Endothelial cell of umbilical vein (primary cell): ENCODE measurements around the gene TEDC2. TPM values are rescaled to one million over a fixed set of nuclear protein-coding genes. Genes with fewer than 3 reads are reported as not detected.

Source experiments
- BruUV-seq: library from RNA; stranded (reverse); fragments of 400-500 nt; replicated peaks from 2 replicates; lab custom pipeline; 2021; lab: Mats Ljungman, UMichigan
- CTCF ChIA-PET: fragments of 300-600, 350-600 bp; sonication (Branson Sonifier 250); formaldehyde crosslinking; loops from one replicate; lab custom pipeline; 2021; ENCODE audit warnings: antibody characterized with exemption, inconsistent platforms; lab: Charles Lee
- POLR2A ChIA-PET: fragments of 300-600, 350-600 bp; sonication (Branson Sonifier 250); formaldehyde crosslinking; loops from one replicate; lab custom pipeline; 2021; ENCODE audit warnings: antibody characterized with exemption, inconsistent platforms; lab: Charles Lee
- DNase-seq: peaks from one replicate; pipeline ENCODE4 v3.0.0-alpha.2; 2011; ENCODE audit warnings: low read depth, low spot score
- FAIRE-seq: peaks from 2 replicates; lab custom pipeline; 2011; peaks lifted over from hg19 to GRCh38; lab: Jason Lieb, UNC
- H2AFZ ChIP-seq: 2 replicates; pipeline ENCODE4 v1.6.0; 2012; ENCODE audit warnings: low read depth, low read length, control low read depth, inconsistent platforms
- H3K27ac ChIP-seq: 2 replicates; pipeline ENCODE4 v1.5.1; 2011; ENCODE audit warnings: low read depth, mild to moderate bottlenecking, control low read depth, low read length, moderate library complexity; ENCODE audit not compliant: insufficient read depth
- H3K27me3 ChIP-seq, 2 experiments: 2 replicates each; pipeline versions ENCODE4 v1.6.0 to v1.6.1; 2011; ENCODE audit warnings: low read length in 2 of 2, mixed read lengths in 1 of 2; ENCODE audit not compliant: control insufficient read depth in 2 of 2, insufficient read depth in 2 of 2
- H3K36me3 ChIP-seq, 2 experiments: 2 replicates in 1 of 2; 3 replicates in 1 of 2; pipeline ENCODE4 v1.5.1; 2011; ENCODE audit warnings: low read length in 2 of 2, mild to moderate bottlenecking in 1 of 2, moderate library complexity in 1 of 2; ENCODE audit not compliant: control insufficient read depth in 2 of 2, insufficient read depth in 2 of 2; ENCODE audit errors: extremely low read depth in 1 of 2
- H3K4me1 ChIP-seq: 3 replicates; pipeline ENCODE4 v1.5.1; 2011; ENCODE audit warnings: mild to moderate bottlenecking, low read length; ENCODE audit not compliant: control insufficient read depth, insufficient read depth; ENCODE audit errors: extremely low read depth
- H3K4me2 ChIP-seq: 2 replicates; pipeline ENCODE4 v1.6.1; 2011; ENCODE audit warnings: low read length, control low read depth, mixed read lengths; ENCODE audit not compliant: insufficient read depth
- H3K4me3 ChIP-seq, 3 experiments: fragments of 200-600 bp in 1 of 3; sonication (generic), shearing (Covaris generic) in 1 of 3; replicated peaks in 1 of 3; 2 replicates each; pipeline ENCODE4 v1.5.1; 2011 to 2016; ENCODE audit warnings: control low read depth in 3 of 3, low read length in 3 of 3, mild to moderate bottlenecking in 2 of 3, inconsistent platforms in 1 of 3, low read depth in 1 of 3, moderate library complexity in 1 of 3; ENCODE audit not compliant: insufficient read depth in 1 of 3
- H3K79me2 ChIP-seq: 2 replicates; pipeline ENCODE4 v1.6.0; 2012; ENCODE audit warnings: low read length, inconsistent platforms; ENCODE audit not compliant: control insufficient read depth, insufficient read depth
- H3K9ac ChIP-seq: replicated peaks from 2 replicates; pipeline ENCODE3; 2011; ENCODE audit warnings: low read length, control low read depth; ENCODE audit not compliant: insufficient read depth; ENCODE audit errors: extremely low read depth
- H3K9me1 ChIP-seq: replicated peaks from 3 replicates; pipeline ENCODE4 v1.6.0; 2011; ENCODE audit warnings: mild to moderate bottlenecking, low read length; ENCODE audit not compliant: control insufficient read depth, insufficient read depth; ENCODE audit errors: extremely low read depth
- H3K9me3 ChIP-seq: replicated peaks from 2 replicates; pipeline ENCODE4 v1.5.1; 2012; ENCODE audit warnings: low read length, inconsistent platforms; ENCODE audit not compliant: control insufficient read depth, insufficient read depth
- H4K20me1 ChIP-seq: replicated peaks from 2 replicates; pipeline ENCODE3; 2011; ENCODE audit warnings: mild to moderate bottlenecking, low read length; ENCODE audit not compliant: control insufficient read depth, insufficient read depth; ENCODE audit errors: extremely low read depth
- CTCF ChIP-seq, 2 donors: IDR thresholded peaks; 1 replicate in 1 of 2; 2 replicates in 1 of 2; pipeline ENCODE4 v1.5.1; 2011; ENCODE audit warnings: low read length in 2 of 2, mild to moderate bottlenecking in 2 of 2, moderate library complexity in 2 of 2, control low read depth in 1 of 2, inconsistent platforms in 1 of 2, low read depth in 1 of 2; ENCODE audit not compliant: insufficient read depth in 1 of 2; ENCODE audit errors: extremely low read depth in 1 of 2
- EZH2 ChIP-seq: IDR thresholded peaks from 2 replicates; pipeline ENCODE4 v1.6.1; 2012; ENCODE audit warnings: borderline replicate concordance, low read depth, mild to moderate bottlenecking, moderate library complexity, low read length, inconsistent platforms; ENCODE audit not compliant: severe bottlenecking
- FOS ChIP-seq: IDR thresholded peaks from 2 replicates; pipeline ENCODE4 v1.6.1; 2011; ENCODE audit warnings: mild to moderate bottlenecking, low read length, moderate library complexity, borderline replicate concordance; ENCODE audit not compliant: insufficient read depth
- GATA2 ChIP-seq: IDR thresholded peaks from 2 replicates; pipeline ENCODE4 v1.7.0; 2011; ENCODE audit warnings: low read depth, mild to moderate bottlenecking, moderate library complexity, mixed read lengths, low read length; ENCODE audit not compliant: insufficient read length, insufficient read depth
- JUN ChIP-seq: IDR thresholded peaks from 2 replicates; pipeline ENCODE4 v1.6.1; 2011; ENCODE audit warnings: borderline replicate concordance, low read depth; ENCODE audit not compliant: insufficient read length, insufficient read depth
- MYC ChIP-seq: IDR thresholded peaks from one replicate; pipeline ENCODE4 v1.6.1; 2011; ENCODE audit warnings: mild to moderate bottlenecking, low read depth, low read length
- POLR2A ChIP-seq: IDR thresholded peaks from 2 replicates; pipeline ENCODE4 v1.6.1; 2012; ENCODE audit warnings: low read depth, mild to moderate bottlenecking, control low read depth, low read length
- POLR2AphosphoS5 ChIP-seq: IDR thresholded peaks from 2 replicates; pipeline ENCODE4 v1.6.1; 2012; ENCODE audit warnings: low read depth, mild to moderate bottlenecking, control low read depth, low read length, moderate library complexity; ENCODE audit not compliant: insufficient read depth
- dilution Hi-C: fragments of 300-500 bp; cut with MboI; formaldehyde crosslinking; loops from one replicate; pipeline ENCODE4 v1.15.0; 2019; ENCODE audit warnings: low sequenced_read_pairs; ENCODE audit not compliant: extremely low pct_ligation_motif_present
- intact Hi-C: fragments of 100-400 bp; cut with micrococcal nuclease; formaldehyde crosslinking; loops from one replicate; pipeline ENCODE4 v1.10.0; 2022
- polyA plus RNA-seq, 4 experiments: library from polyadenylated mRNA; depleted of rRNA in 3 of 4; stranded (reverse) in 3 of 4; unstranded in 1 of 4; fragments of >200 nt; gene quantifications; 2 replicates each; pipeline versions ENCODE4 v1.2.1 to v1.2.3, GENCODE V29; 2011 to 2012; ENCODE audit warnings: missing spikeins in 1 of 4
- total RNA-seq: library from RNA; stranded (reverse); gene quantifications from 2 replicates; pipeline ENCODE4 v1.2.3, GENCODE V29; 2021
- TF ChIP-seq, protein P1 (sequence below): IDR thresholded peaks from 2 replicates; pipeline ENCODE4 v1.6.1; 2011; ENCODE audit not compliant: insufficient read depth, insufficient read length

TEDC2 gene
- total and polyA plus RNA-seq, 2 donors (not counting 3 experiments of a cell fraction or from before 2014, with no cell fraction given) = 7.6 to 12.7 TPM

- TF ChIP-seq EZH2 (peak; percentile 53), JUN (no peak), CTCF (IDR thresholded peaks at IDR 0.05; ENCODE audit: extremely low read depth in 1 of 2, insufficient read depth in 1 of 2, low read depth in 1 of 2, low read length in 2 of 2) (no peak)
- Histone ChIP-seq H3K4me3 (no peak overlapping the region), H3K4me2 (no peak overlapping the region), H3K9me1 (no peaks in the 10 kb centered on the region), H2AFZ (no peak overlapping the region), H3K9ac (no peak overlapping the region), H3K36me3 (no peaks in the 10 kb centered on the region), H3K27me3 (peaks cover 18 to 22% of the 10 kb centered on the region in 2 experiments), H3K9me3 (no peaks in the 10 kb centered on the region), H3K79me2 (peaks cover under 1% of the 10 kb centered on the region), H4K20me1 (no peaks in the 10 kb centered on the region), H3K4me1 (peaks cover 10% of the 10 kb centered on the region), H3K27ac (no peak overlapping the region)
- dilution Hi-C loops = no loop called here
- FAIRE-seq (no peak), DNase-seq (no peak)
- POLR2A ChIA-PET = no interaction called here
- CTCF ChIA-PET = interaction anchor here (1.3 to 1.9 kb wide), 2 partner anchors 13 to 31 kb away, joined by 5 to 6 read pairs; no protein-coding TSS in a partner anchor
- intact Hi-C loops = no loop called here
- no TSS peak for BruUV-seq
Observed at GRCh38 chr16:2470603-2471015, 10.7 kb downstream of the TEDC2 start.

GRCh38 chr16:2471016-2471652 lies 11.2 kb downstream of the TEDC2 start, which contains the start of gene NTN3:
Gene NTN3, plus strand, starts transcription at chr16:2471297. Its CDS starts 405 bp downstream, at chr16:2471702.
- FAIRE-seq = no peak
- Histone ChIP-seq H3K9me3 (no peaks in the 10 kb centered on the region), H3K79me2 (peaks cover 6% of the 10 kb centered on the region), H3K27me3 (peaks cover 18 to 22% of the 10 kb centered on the region in 2 experiments), H3K9ac (no peak within 1 kb of the TSS), H3K4me2 (no peak within 1 kb of the TSS), H3K4me3 (no peak within 1 kb of the TSS), H3K27ac (no peak within 1 kb of the TSS), H4K20me1 (no peaks in the 10 kb centered on the region), H2AFZ (no peak within 1 kb of the TSS), H3K4me1 (peaks cover 15% of the 10 kb centered on the region), H3K9me1 (no peaks in the 10 kb centered on the region), H3K36me3 (no peaks in the 10 kb centered on the region)
- ChIA-PET POLR2A (no interaction called here), CTCF (interaction anchor here (1.3 to 1.9 kb wide), 2 partner anchors 12 to 30 kb away, joined by 5 to 6 read pairs; no protein-coding TSS in a partner anchor)
- TF ChIP-seq POLR2A = no peak
- TF ChIP-seq, protein P1, sequence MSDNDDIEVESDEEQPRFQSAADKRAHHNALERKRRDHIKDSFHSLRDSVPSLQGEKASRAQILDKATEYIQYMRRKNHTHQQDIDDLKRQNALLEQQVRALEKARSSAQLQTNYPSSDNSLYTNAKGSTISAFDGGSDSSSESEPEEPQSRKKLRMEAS = no peak
- no peak for TF ChIP-seq MYC
- TF ChIP-seq FOS = no peak
- no peak for TF ChIP-seq EZH2
- TF ChIP-seq POLR2AphosphoS5 = no peak
- TF ChIP-seq CTCF (IDR thresholded peaks at IDR 0.05; ENCODE audit: extremely low read depth in 1 of 2, insufficient read depth in 1 of 2, low read depth in 1 of 2, low read length in 2 of 2) = no peak
- TF ChIP-seq JUN = no peak
- TF ChIP-seq GATA2 = no peak
- intact Hi-C loops (no loop called here), dilution Hi-C loops (no loop called here)
- BruUV-seq = no TSS peak
- DNase-seq = no peak
